NCI-H1436 (cell line): ENCODE data around the gene KIF2A.
A peak's percentile ranks its signal among the peaks of the same experiment; 100 is the strongest.

Experiments used
- DNase-seq: peaks from one replicate; lab custom pipeline; 2025; lab: John Stamatoyannopoulos, UW

KIF2A gene

DNA sequence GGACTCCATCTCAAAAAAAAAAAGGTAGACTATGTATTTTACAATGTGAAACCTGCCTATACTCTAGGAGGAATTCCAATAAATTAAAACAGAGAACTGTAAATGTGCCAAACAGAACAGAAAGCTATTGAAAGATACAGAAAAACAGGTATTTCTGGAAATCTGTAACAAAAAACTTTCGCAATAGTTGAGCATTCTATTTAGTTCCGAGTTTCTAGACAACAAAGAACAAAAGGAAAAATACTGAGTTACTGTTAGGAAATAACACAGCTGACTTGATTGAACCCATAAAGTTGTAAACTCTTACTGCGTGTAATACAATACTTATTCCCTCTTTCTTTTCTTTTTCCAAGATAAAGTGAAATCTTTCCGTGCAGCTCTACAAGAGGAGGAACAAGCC lies 79.1 kb downstream of the KIF2A start:
- no peak for DNase-seq

DNA sequence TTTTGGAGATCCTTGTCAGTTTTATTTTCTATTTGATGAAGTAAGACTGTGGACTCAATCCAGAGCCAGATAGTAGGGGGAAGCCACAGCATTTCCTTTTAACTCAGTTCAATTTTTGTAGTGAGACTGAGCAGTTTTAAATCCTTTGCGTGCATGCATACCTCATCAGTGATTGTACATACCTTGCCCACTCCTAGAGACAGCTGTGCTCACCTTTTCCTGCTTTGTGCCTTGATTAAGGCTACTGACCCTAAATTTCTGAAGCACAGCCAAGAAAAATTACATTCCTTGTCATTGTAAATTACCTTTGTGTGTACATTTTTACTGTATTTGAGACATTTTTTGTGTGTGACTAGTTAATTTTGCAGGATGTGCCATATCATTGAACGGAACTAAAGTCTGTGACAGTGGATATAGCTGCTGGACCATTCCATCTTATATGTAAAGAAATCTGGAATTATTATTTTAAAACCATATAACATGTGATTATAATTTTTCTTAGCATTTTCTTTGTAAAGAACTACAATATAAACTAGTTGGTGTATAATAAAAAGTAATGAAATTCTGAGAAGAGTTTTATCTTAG lies 79.9 kb downstream of the KIF2A start:
- no peak for DNase-seq

DNA sequence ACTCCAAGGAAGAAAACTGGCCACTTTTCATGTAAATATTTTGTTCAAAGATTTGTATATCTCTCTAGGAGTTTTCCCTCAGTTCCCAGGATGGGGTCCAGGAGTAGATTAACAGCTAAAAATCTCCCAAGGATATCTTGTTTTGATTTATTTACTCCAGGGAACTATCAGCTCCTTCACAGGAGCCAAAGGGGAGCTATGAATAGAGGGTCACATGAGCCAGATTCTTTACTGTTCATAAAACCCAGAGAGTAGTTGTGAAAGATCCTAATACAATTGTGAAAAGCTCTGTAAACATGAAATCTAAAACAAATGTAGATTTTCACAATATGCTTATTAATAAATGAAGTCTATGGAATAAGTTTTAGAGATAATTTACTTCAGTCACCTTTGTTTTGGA lies 80.8 kb downstream of the KIF2A start:
- DNase-seq, result no peak

DNA sequence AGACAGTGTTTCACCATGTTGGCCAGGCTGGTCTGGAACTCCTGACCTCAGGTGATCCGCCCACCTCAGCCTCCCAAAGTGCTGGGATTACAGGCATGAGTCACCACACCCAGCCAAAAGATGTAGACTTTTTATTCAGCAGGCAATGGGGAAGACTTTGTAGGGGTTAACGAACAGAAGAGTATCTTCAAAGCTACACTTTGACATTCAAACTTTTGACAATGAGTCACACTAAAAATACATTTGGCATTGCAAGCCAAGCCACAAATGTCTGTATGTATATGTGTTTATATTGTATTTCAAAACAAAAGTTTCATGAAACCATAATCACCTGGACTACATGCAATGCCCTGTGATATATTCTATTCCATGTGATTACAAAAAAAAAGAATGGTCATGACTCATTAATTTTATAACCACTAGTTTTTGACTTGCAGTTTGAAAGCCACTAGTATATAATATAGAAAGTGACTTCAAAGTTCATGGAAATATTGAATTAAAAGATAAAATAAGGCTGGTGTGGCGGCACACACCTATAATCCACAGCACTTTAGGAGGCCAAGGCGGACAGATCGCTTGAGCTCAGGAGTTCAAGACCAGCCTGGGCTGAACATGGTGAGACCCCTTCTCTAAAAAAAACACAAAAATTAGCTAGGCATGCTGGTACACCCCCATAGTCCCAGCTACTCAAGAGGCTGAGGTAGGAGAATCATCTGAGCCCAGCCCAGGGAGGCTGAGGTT lies 89.4 kb downstream of the KIF2A start:
- DNase-seq, result no peak

DNA sequence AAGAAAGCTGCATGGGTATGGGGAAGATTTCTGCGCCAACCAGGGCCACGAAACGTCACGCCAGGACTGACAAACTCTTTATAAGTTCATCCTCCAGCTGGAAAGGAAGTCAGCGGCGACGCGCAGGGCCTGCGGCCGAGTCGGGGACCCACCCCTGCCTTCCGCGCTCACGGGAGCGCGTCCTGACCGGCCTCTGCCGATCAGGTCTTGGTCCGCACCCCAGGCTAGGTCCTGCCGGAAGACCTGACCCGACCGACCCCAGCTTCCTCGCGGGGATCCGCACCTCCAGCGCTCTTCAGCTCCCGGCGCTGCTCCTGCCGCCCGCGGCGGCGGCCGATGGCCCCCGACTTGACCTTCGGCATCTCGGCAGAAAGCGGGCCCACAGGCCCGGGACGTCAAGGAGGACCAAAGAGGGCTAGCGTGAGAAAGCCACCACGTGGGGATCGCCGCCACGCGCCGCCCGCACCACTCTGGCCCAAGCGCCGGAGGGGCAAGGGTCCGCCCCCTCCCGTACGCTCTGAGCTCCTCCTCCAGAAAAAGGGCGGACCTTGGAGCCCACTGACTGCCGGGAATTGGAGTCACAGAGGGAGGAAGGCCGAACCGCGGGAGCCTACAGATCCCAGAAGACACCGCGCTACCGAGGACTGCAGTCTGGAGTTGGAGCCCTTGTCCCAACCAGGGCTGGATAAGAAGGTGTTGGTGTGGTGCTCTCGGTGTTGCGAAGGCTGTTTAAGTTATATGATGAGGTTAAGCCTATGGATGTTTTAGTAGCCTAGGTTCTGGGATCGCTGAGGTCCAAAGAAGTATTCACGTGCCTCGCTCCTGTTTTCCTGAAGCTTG lies 97.6 kb downstream of the KIF2A start, which contains the start of gene DIMT1:
DIMT1 (minus strand) TSS at position 495 of the 840 bp plus-strand sequence; CDS start at position 362, 133 bp downstream.
- peak; percentile 94 for DNase-seq

DNA sequence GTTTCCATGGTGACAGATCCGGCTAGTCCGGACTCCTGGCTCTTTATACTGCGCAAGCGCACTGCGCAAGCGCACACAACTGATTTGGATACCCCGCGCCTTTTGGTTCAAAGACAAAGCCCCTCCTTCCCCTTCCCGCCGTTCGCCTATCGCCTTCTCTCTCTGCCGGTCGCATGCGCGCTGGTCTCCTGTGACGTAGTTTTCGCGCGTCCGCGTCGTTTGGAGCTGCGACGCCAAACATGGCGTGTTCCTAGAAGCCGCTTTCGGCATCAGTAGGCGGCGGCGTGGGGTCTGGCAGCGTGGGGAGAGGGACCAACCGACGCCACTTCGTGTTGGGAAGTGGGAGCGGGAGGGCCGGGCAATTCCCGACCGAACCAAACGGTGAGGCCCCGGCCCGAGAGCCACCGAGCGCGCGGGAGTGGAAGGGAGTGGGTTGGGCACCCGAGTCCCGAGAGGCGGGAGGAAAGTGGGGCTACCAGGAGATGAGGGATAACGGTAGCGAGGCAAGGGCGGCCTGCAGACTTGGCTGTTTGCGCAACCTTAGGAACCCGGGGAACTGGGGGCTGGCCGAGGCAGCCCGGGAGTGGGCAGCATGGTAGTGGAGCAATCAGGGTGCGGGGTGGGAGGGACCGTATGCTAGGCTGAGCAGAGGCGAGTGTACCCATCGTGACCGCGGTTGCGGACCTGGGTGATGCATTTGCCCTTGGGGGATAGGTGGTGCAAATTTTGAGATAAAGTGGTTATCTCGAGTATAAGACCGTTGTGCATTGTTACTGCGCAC lies 106.7 kb downstream of the KIF2A start, which contains the start of gene IPO11:
IPO11 (plus strand) TSS at position 215 of the 781 bp plus-strand sequence. CDS start 24,517 bp downstream, outside the sequence.
- peak; percentile 99 for DNase-seq

DNA sequence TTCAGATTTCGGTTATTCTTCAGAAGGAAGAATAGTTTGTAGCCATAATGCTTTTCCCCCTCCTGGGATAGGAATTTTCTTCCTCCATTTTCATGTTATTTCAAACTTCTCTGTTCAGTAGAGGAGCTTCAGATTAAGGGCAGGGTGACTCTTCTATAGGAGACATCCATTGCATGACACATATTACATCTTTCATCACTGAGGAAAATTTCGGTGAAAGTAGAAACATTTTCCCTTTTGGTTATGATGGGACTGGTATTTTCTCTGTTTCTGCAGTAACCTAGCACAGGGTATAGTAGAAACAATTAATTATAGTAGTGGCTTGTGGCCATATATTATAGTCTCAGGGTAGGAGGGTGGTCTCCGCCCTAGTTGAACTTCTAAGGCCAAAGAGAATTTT lies 107.7 kb downstream of the KIF2A start:
- no peak for DNase-seq

DNA sequence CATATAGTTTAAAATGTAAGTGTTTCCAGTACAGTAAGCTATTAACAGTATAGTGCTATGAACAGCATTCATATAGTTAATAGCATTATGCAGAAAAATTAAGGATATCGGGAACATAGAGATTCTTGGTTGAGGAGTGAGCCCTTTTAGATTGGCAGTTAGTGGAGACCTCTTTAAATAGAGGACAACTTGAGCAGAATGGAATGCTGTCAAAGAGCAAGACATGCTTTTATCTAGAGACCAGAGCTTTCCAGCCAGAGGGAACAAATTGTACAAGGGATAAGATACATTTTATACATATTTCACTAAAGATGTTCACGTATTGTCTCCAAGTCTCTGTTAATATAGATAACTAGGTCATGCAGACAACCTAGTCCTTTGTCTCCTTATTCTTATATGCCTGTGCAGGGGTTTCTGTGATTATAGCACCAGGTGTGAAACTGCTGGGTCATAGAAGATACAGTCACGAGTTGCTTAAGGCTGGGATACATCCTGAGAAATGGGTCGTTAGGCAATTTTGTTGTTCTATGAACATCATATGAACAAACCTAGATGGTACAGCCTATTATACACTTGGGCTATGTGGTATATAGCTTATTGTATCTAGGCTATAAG lies 112.6 kb downstream of the KIF2A start:
- no peak for DNase-seq

DNA sequence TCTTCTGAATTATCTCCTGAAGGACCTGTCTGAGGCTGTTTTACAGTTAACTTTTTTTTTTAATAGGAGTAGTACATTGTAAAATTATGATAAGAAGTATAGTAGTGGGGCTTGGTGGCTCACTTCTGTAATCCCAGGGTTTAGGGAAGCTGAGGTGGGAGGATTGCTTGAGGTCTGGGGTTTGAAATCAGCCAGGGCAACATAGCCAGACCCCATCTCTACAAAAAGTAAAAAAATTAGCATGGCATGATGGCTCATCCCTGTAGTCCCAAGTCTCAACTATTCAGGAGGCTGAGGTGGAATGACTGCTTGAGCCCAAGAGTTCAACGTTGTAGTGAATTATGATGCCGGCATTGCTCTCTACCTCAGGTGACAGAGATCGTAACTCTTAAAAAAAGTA lies 113.6 kb downstream of the KIF2A start:
- DNase-seq, result no peak

DNA sequence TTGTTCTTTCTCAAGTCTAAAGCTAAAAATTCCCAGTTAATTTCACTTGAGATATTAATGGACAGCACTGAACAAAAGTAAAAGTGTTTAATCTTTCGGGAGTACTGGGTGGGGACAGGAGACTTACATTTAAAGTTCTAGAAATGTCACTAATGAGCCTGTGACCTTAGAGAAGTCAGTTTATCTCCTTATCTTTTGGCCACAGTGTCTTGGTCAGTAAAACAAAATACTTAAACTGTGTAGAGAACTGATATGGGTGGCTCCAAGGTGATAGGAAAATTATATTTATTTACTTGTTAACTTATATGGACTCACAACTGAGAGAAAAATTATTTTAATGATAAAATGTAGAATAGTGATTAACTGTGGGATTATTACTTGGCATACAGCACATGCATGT lies 115.4 kb downstream of the KIF2A start:
- no peak for DNase-seq

DNA sequence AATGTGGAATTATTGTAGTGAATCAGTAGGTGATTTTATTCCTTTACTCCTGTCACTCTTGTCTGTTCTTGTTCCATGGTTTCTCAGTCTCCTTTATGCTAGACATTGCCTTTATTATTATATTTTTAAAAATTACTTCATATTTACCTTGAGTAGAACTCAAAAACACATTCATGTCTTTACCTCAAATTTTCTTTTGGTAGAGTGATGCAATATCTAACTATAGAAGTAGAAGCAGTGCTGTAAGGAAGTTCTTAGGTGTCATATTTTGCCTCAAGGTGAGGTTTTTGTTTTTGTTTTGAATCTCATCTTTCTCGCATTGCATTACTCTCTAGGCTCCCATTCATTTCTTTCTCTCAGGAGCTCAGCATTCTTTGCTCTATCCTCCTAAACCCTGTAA lies 118.8 kb downstream of the KIF2A start:
- DNase-seq, result no peak

DNA sequence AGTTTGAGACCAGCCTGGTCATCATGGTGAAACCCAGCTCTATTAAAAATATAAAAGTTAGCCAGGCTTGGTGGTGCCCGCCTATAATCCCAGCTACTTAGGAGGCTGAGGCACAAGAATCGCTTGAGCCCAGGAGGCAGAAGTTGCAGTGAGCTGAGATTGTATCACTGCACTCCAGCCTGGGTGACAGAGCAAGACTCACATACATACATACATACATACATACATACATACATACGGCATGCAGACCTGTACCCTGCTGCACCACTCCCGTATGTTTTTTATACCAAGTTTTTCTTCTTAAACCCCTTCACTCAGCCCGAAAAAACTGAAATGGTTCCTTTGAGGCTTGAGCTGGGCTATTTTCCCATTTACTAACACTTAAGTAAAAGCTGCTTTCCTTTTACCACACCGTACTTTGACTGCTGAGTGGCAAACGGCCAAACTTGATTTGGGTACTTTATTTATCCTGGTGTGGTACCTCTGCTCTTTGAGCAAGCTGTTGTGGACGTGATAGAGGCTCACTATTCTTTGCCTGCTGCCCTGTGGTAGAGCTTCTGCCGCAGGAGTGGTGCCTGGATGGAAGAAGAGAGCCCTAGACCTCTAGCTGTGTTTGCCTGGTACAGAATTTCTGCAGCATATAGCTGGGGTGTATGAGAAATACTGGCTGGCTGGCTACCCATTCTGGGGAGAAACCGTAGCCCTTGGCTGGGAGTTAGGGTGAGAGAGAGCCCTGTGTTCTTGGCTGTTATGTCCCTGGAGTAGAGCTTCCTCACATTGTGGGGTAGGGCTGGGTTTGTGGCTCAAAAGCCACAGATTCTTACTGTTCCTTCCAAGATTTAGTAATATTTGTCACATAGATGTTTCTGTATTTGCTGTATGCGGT lies 126.0 kb downstream of the KIF2A start:
- DNase-seq, result no peak

DNA sequence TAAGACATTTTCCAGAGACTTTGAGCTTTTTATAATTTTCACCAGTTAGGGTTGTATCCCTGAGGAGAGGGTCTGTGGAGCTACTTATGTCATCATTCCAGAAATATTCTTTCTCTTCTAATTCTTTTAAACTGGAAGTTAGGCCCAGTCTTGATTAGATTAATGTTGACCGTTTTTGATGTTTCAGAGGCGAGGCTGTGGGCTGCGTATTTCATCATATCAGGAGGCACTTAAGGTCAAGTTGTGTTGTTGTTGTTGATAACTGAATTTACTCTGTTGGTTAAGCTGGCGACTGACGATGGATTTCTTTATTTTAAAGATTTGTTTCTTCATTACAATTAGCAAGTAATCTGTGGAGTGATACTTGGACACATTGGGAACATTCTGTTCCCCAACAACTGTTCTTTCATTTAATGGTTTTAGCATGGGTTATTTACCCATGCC lies 126.6 kb downstream of the KIF2A start:
- no peak for DNase-seq
